Gastrocnemius medialis (tissue), 4 donors: ENCODE results near the gene STK35. TPM values are rescaled to one million over a fixed set of nuclear protein-coding genes. Genes with fewer than 3 reads are reported as not detected.

Experiments used
- ATAC-seq, 2 donors: fragments of 150-250 bp; one replicate each; pipeline ENCODE4 v1.9.1; 2016
- DNase-seq, 2 donors: peaks; one replicate each; pipeline ENCODE4 v3.0.0-alpha.2; 2019
- H3K27ac ChIP-seq, 4 donors: fragments of 200-600 bp; sonication (generic); 1 replicate in 1 of 4; 2 replicates in 3 of 4; pipeline ENCODE4 v1.5.1; 2016 to 2018; ENCODE audit warnings: mild to moderate bottlenecking in 2 of 4, moderate library complexity in 1 of 4
- H3K27me3 ChIP-seq, 3 donors: fragments of 200-600 bp; sonication (generic) in 2 of 3; 1 replicate in 1 of 3; 2 replicates in 2 of 3; pipeline versions ENCODE4 v1.5.1 to v1.6.0; 2016 to 2019; ENCODE audit warnings: mild to moderate bottlenecking in 1 of 3, moderate library complexity in 1 of 3
- H3K36me3 ChIP-seq, 2 donors: fragments of 200-600 bp; sonication (generic) in 1 of 2; one replicate each; pipeline ENCODE4 v1.5.1; 2017 to 2018
- H3K4me1 ChIP-seq, 2 donors: fragments of 200-600 bp; sonication (generic) in 1 of 2; one replicate each; pipeline ENCODE4 v1.5.1; 2016 to 2017; ENCODE audit warnings: mild to moderate bottlenecking in 2 of 2
- H3K4me3 ChIP-seq, 4 donors: fragments of 200-600 bp; sonication (generic) in 3 of 4; 1 replicate in 1 of 4; 2 replicates in 3 of 4; pipeline ENCODE4 v1.5.1; 2016 to 2019; ENCODE audit warnings: mild to moderate bottlenecking in 2 of 4
- H3K9me3 ChIP-seq, 3 donors: fragments of 200-600 bp; sonication (generic) in 2 of 3; 1 replicate in 1 of 3; 2 replicates in 2 of 3; pipeline ENCODE4 v1.5.1; 2016 to 2019
- CTCF ChIP-seq, 5 experiments: fragments of 450-650 bp in 3 of 5; fragments of 200-600 bp in 2 of 5; sonication (generic) in 2 of 5; IDR thresholded peaks in 4 of 5; conservative IDR thresholded peaks in 1 of 5; 1 replicate in 4 of 5; 2 replicates in 1 of 5; pipeline ENCODE4 v1.5.1; 2016 to 2019; ENCODE audit warnings: antibody characterized with exemption in 5 of 5, mild to moderate bottlenecking in 3 of 5, moderate library complexity in 3 of 5
- POLR2A ChIP-seq, 2 donors: fragments of 450-650 bp; IDR thresholded peaks; one replicate each; pipeline ENCODE4 v1.6.1; 2017; ENCODE audit warnings: antibody characterized with exemption in 2 of 2, mild to moderate bottlenecking in 2 of 2, moderate library complexity in 2 of 2
- in situ Hi-C, 4 donors: fragments of 200-750 bp; cut with MboI; loops; one replicate each; pipeline versions ENCODE4 v1.15.0 to v1.8.0; 2017; ENCODE audit warnings: low sequenced_read_pairs in 4 of 4
- intact Hi-C: fragments of 100-400 bp; cut with DNase I; formaldehyde crosslinking; loops from one replicate; pipeline ENCODE4 v1.15.1; 2023; ENCODE audit warnings: low total_unique reads
- total RNA-seq, 4 donors: library from RNA; depleted of rRNA; stranded (reverse); fragments of >200 nt; gene quantifications; one replicate each; pipeline versions ENCODE4 v1.1.0 to v1.2.3, GENCODE V29; 2016

Gene STK35
- total RNA-seq, 4 donors from 2014 or later = 2.9 to 9.1 (median 6.3) TPM

- no peak for ATAC-seq
Observed at GRCh38 chr20:2195614-2196013, 94.0 kb downstream of the STK35 start.

GRCh38 chr20:2197166-2197565 lies 95.5 kb downstream of the STK35 start:
- Histone ChIP-seq H3K27ac (no peak overlapping the region), H3K27me3 (no peaks in the 10 kb centered on the region), H3K4me3 (no peak overlapping the region), H3K9me3 (no peaks in the 10 kb centered on the region), H3K4me1 (no peaks in the 10 kb centered on the region), H3K36me3 (no peaks in the 10 kb centered on the region)
- ATAC-seq = no peak
- TF ChIP-seq CTCF (IDR thresholded peaks at IDR 0.05 in 4 of 5, conservative IDR thresholded peaks at IDR 0.05 in 1 of 5) (no peak), POLR2A (IDR thresholded peaks at IDR 0.05) (no peak)
- in situ Hi-C loops (no loop called here), intact Hi-C loops (no loop called here)
- no peak for DNase-seq

More at GRCh38 chr20:2195614-2196013, 94.0 kb downstream of the STK35 start:
- DNase-seq = no peak
- no peak overlapping the region for H3K27ac ChIP-seq
- H3K27me3 ChIP-seq = no peaks in the 10 kb centered on the region
- no peaks in the 10 kb centered on the region for H3K4me1 ChIP-seq
- no peaks in the 10 kb centered on the region for H3K9me3 ChIP-seq
- in situ Hi-C loops (no loop called here), intact Hi-C loops (no loop called here)
- H3K4me3 ChIP-seq = no peak overlapping the region
- TF ChIP-seq POLR2A (IDR thresholded peaks at IDR 0.05) = no peak
- TF ChIP-seq CTCF (IDR thresholded peaks at IDR 0.05 in 4 of 5, conservative IDR thresholded peaks at IDR 0.05 in 1 of 5) = no peak
- H3K36me3 ChIP-seq = no peaks in the 10 kb centered on the region

Other genes with a start within 250 kb of the STK35 start
- 10 to 100 TPM; 14.6 to 62.0 (median 20.6) TPM for gene SIRPA, start 206.4 kb upstream of the STK35 start, total RNA-seq
- not detected for gene PDYN, start 107.8 kb upstream of the STK35 start, total RNA-seq
- gene TGM3, start 194.2 kb downstream of the STK35 start, total RNA-seq = not detected